Activated CD8-positive, alpha-beta memory T cell treated with anti-CD3 and anti-CD28 coated beads, Interleukin-2, amount 10 ng/mL, durations not matched to agents 7 days and 5 days (primary cell): ENCODE results near the gene RNF224. TPM values are rescaled to one million over a fixed set of nuclear protein-coding genes. Genes with fewer than 3 reads are reported as not detected.

Experiments used
- ATAC-seq: fragments of 150-1000 bp; cut with Tn5 transposase; one replicate; pipeline ENCODE4 v1.10.0; 2021; ENCODE audit warnings: moderate library complexity
- CTCF ChIA-PET: fragments of 350-600 bp; sonication (Branson Sonifier 250); formaldehyde crosslinking; loops from one replicate; lab custom pipeline; 2021; ENCODE audit warnings: antibody characterized with exemption; lab: Charles Lee
- DNase-seq: peaks from one replicate; pipeline ENCODE4 v3.0.0-alpha.2; 2020
- H3K27ac Mint-ChIP-seq: one replicate; pipeline ENCODE4 v1.8.0; 2021; ENCODE audit warnings: mild to moderate bottlenecking, mixed read lengths
- H3K27me3 Mint-ChIP-seq: one replicate; pipeline ENCODE4 v1.8.0; 2021; ENCODE audit warnings: mixed read lengths
- H3K36me3 Mint-ChIP-seq: one replicate; pipeline ENCODE4 v1.8.0; 2021; ENCODE audit warnings: mild to moderate bottlenecking, mixed read lengths
- H3K4me1 Mint-ChIP-seq: one replicate; pipeline ENCODE4 v1.8.0; 2021; ENCODE audit warnings: mixed read lengths
- H3K4me3 Mint-ChIP-seq: one replicate; pipeline ENCODE4 v1.8.0; 2021; ENCODE audit warnings: mild to moderate bottlenecking, moderate library complexity, mixed read lengths
- H3K9me3 Mint-ChIP-seq: one replicate; pipeline ENCODE4 v1.8.0; 2022; ENCODE audit warnings: low read depth, mixed read lengths
- total RNA-seq, 2 experiments: library from RNA; stranded (reverse); gene quantifications; one replicate each; pipeline ENCODE4 v1.2.3, GENCODE V29; 2021

RNF224 gene
- total RNA-seq, 2 experiments from 2014 or later = not detected

DNA sequence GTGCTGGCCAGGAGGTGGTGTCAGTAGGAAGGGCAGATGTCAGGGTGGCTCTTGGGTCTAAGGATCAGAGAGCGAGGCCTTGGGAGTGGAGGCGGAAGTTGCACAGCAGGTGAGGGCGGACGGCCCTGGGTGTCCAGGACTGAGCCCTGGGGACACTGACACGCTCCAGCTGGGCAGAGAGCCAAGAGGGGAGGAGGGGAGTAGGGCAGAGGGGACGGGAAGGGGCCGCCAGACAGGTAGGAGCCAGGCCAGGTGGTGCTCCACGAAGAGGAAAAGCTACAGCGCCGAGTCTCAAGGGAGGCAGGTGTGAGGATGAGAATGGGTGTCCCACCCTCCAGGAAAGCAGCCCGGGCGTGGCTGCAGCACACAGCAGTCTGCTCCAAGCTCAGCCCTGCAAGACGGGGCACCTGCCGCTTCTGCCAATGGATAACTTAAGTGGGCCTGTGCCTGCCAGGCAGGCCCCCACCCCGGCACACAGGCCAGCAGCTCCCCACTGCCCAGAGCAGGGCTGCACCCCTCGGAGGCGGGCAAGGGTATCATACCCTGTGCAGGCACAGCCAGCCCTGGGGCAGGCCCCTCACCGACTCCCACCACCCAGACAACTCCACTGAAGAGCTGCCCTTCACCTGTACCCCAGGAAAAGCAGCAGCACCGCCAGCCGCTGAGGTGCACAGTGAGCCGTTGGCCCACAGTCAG lies 31.6 kb upstream of the RNF224 start:
- Mint-ChIP-seq H3K4me3 (no peak overlapping the region), H3K27me3 (no peaks in the 10 kb centered on the region), H3K9me3 (no peaks in the 10 kb centered on the region), H3K36me3 (no peaks in the 10 kb centered on the region), H3K4me1 (peaks cover 6% of the 10 kb centered on the region), H3K27ac (no peak overlapping the region)
- DNase-seq = no peak
- CTCF ChIA-PET = interaction anchor here (1.8 kb wide), 1 partner anchor 9 kb away, joined by 4 read pairs; the partner anchor contains the start of genes NDOR1 and TMEM203
- ATAC-seq = no peak

DNA sequence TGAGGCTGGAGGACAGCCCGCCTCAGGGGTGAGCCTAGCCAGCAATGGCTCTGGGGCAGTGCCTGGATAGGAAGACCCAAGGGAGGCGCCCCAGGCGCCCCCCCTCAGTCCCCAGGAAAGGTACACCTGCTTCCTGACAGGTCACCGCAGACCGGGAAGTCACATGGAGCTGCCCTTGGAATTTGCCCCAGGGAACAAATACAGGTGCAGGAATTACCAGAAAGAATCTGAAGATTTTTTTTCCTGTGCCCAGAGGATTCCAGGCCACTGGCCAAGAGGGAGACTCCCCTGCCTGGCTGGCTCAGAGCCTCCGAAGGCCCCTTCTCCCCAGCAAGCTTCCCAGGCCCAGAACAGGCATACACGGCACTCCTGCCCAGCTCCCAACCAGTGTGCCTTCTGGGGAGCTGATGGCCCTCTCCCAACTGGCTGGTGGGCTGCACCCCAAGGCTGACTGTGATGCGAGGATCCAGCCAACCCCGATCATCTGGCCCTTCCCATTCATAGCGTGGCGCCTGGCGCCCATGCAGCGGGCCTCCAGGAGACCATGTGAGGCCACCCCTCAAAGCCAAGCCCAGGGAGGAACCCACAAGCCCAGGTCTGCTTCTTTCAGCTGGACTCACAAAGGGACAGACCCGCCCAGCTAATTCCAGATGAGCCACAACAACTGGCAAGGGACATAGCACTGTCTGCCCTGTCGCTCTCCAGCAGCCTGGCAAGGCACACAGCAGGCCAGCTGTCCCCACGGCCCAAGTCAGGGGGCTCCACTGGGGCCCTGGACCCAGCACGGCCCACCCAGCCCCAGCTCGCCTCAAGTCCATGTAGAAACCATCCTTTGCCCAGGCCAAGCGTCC lies 29.0 kb upstream of the RNF224 start:
- Mint-ChIP-seq H3K9me3 (no peaks in the 10 kb centered on the region), H3K4me1 (peaks cover 20% of the 10 kb centered on the region), H3K27me3 (no peaks in the 10 kb centered on the region), H3K36me3 (no peaks in the 10 kb centered on the region), H3K4me3 (no peak overlapping the region), H3K27ac (no peak overlapping the region)
- no peak for DNase-seq
- ATAC-seq = no peak
- CTCF ChIA-PET = interaction anchor here (1.4 to 3.4 kb wide), 3 partner anchors 9 to 83 kb away, joined by 3 to 12 read pairs (median 8); partner anchors contain the start of genes ANAPC2 and SSNA1

DNA sequence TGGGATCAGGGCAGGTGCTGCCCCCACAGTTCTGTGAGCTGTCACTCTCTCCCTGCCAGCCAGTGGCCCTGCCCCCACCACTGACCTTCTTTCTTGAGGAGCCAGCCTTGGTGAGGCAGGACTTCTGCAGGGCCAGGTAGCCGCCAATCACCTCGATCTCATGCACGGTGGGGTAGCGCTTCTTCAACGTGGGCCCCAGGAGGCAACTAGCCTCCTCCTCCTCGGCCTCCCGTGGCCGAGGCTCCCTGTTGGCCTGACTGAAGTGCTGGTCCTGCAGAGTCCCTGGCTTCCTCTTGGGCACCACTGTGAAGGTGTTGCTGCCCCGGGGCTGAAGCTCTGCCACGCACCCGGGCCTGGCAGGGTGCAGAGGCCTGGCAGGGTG lies 28.4 kb upstream of the RNF224 start:
- CTCF ChIA-PET = interaction anchor here (1.4 to 3.4 kb wide), 3 partner anchors 10 to 84 kb away, joined by 3 to 12 read pairs (median 8); partner anchors contain the start of genes ANAPC2 and SSNA1
- Mint-ChIP-seq H3K36me3 (no peaks in the 10 kb centered on the region), H3K4me3 (no peak overlapping the region), H3K27me3 (no peaks in the 10 kb centered on the region), H3K27ac (no peak overlapping the region), H3K9me3 (no peaks in the 10 kb centered on the region), H3K4me1 (peaks cover 22% of the 10 kb centered on the region)
- ATAC-seq (no peak), DNase-seq (no peak)

DNA sequence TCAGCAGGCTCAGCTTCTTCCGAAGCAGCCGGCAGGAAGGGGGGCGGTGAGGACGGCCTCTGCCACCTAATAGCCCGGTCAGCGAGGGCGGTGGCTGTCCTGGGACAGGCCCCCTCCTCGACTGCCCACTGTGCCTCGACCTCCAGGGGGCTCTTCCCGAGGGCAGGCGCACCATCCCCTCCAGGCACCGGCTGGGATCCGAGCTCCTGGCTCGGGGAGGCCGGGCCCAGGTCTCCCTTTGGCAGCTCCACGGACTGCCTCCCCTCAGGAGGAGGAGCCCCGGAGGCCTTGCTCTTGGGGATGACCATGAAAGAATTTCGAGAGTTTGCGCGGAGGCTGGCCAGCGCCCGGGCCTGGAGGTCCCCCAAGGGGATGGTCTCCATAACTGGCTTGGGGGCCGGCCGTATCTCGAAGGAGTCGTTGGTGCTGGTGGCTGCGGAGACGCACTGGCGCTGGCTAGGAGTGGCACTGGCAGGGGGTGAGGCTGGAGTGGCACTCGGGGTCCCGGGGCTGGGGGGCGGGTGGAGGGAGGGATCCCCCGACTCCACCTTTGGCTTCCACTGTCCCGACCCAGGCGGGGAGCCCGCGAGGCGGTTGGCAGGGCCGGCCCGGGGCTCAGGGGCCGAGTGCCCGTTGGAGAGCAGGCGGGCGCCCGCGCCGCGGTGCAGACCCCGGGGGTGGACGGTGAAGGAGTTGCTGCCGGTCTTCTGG lies 27.7 kb upstream of the RNF224 start:
- no peaks in the 10 kb centered on the region for H3K9me3 Mint-ChIP-seq
- peaks cover 28% of the 10 kb centered on the region for H3K4me1 Mint-ChIP-seq
- CTCF ChIA-PET = interaction anchor here (2.5 to 3.4 kb wide), 2 partner anchors 10 to 37 kb away, joined by 8 to 12 read pairs; partner anchors contain the start of genes ANAPC2 and SSNA1
- peaks cover 2% of the 10 kb centered on the region for H3K36me3 Mint-ChIP-seq
- no peak overlapping the region for H3K27ac Mint-ChIP-seq
- peak overlapping the region; percentile 62 for H3K4me3 Mint-ChIP-seq
- DNase-seq (no peak), ATAC-seq (no peak)
- H3K27me3 Mint-ChIP-seq = no peaks in the 10 kb centered on the region

DNA sequence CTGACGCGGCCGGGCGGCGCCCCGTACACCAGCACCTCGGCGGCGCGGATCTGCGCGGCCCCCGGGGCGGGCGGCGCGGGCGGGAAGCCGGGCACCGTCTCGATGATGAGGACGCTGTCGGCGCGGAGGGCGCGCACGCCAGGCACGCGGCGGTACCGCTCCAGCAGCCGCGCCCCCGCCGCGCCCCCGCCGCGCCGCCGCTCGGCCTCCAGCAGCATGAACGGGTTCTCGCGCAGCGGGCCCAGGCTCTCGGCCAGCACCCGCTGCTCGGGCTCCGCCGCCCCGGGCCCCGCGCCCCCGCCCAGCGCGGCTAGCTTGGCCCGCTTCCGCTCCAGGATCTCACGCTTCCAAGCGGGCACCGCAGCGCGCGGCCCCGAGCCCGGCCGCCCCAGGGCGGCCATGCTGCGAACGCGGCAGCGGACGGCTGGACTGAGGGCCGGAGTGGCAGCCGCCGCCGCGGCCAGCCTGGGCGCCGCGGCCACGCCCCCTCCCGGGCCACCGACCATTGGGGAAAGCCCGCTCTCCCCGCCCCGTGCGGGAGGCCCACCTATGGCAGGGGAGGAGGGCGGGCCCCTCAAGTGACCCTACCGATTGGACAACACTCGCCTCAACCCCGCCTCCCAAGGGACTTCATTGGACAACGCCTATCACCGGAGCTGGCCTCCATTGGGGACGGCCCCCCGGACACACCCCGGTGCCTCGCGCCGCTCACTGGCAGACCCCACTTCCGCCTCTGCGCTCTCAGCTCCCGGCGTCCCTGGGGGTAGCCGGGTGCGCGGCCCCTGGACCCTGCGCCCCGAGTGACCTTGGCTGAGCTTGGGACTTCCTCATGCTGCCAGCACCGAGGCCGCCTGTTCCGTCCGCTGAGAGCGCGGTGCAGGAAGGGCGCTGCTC lies 26.7 kb upstream of the RNF224 start, which contains the start of gene TPRN:
Gene TPRN, minus strand, starts transcription at position 431 of the 894 bp plus-strand sequence. Its CDS starts 30 bp downstream, at position 401.
- no peaks in the 10 kb centered on the region for H3K9me3 Mint-ChIP-seq
- peak; percentile 100 for DNase-seq
- H3K4me1 Mint-ChIP-seq = peaks cover 31% of the 10 kb centered on the region
- peak; percentile 95 for ATAC-seq
- peak within 1 kb of the TSS; percentile 85 for H3K4me3 Mint-ChIP-seq
- CTCF ChIA-PET = interaction anchor here (0.6 to 8.1 kb wide), 12 partner anchors 8 to 154 kb away, joined by 3 to 55 read pairs (median 4); partner anchors contain the start of genes ANAPC2, RNF208, SSNA1 and TUBB4B
- peaks cover 3% of the 10 kb centered on the region for H3K36me3 Mint-ChIP-seq
- H3K27me3 Mint-ChIP-seq = no peaks in the 10 kb centered on the region
- peak within 1 kb of the TSS; percentile 83 for H3K27ac Mint-ChIP-seq

DNA sequence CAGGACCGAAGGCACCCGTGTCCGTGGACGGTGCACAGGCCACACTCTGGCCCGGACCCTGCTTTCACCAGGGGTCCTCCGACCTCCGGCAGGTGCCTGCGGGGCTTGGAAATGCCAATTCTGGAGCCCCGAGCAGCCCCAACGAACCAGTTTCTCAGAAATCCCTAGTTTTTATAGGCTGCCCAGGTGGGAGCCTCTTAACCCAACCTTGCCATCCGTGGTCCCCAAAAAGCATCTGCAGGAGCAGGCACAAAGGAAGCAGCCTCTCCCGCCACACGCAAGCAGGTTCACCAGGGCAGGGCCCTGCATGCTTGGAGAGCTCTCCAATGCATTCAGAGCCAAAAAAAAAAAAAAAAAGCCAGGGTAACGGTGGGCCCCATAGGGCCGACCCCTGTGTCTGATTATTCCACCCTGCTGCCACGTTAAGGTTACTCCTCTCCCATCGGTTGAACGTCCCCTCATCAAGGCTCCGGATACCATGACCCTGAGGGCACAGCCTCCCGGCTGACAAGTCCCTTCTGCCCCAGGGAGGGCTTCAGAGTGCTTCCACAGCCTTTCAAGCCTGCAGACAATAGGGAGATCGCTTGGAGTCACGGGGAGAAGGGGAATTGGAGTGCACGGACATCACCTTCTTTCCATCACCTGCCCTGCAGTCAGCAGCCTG lies 26.0 kb upstream of the RNF224 start:
- ATAC-seq = no peak

DNA sequence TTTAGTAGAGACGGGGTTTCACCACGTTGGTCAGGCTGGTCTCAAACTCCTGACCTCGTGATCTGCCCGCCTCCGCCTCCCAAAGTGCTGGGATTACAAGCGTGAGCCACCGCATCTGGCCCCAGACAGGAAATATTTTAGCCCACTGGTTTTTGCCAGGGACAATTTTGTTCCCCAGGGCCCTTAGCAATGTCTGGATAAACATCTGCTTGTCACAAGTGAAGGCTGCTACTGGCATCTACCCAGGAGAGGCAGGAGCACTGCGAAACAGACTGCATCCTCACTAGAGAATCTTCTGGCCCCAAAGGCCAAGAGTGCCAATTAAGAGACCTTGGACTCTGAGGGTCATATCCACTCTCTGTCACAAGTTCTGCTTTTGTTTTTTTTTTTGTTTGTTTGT lies 24.3 kb upstream of the RNF224 start:
- ATAC-seq (no peak), DNase-seq (no peak)
- H3K27ac Mint-ChIP-seq = no peak overlapping the region
- no peak overlapping the region for H3K4me3 Mint-ChIP-seq
- CTCF ChIA-PET = interaction anchor here (1.1 to 8.1 kb wide), 2 partner anchors 14 to 83 kb away, joined by 4 to 55 read pairs; partner anchors contain the start of genes ANAPC2 and SSNA1
- H3K36me3 Mint-ChIP-seq = peaks cover 10% of the 10 kb centered on the region
- H3K27me3 Mint-ChIP-seq = no peaks in the 10 kb centered on the region
- H3K4me1 Mint-ChIP-seq = peaks cover 48% of the 10 kb centered on the region
- no peaks in the 10 kb centered on the region for H3K9me3 Mint-ChIP-seq

More for the DNA sequence above, 26.0 kb upstream of the RNF224 start:
- Mint-ChIP-seq H3K27ac (peak overlapping the region; percentile 83), H3K36me3 (peaks cover 3% of the 10 kb centered on the region), H3K4me3 (peak overlapping the region; percentile 85), H3K4me1 (peaks cover 35% of the 10 kb centered on the region), H3K9me3 (no peaks in the 10 kb centered on the region), H3K27me3 (no peaks in the 10 kb centered on the region)
- no peak for DNase-seq
- CTCF ChIA-PET = interaction anchor here (0.6 to 8.1 kb wide), 12 partner anchors 9 to 155 kb away, joined by 3 to 55 read pairs (median 4); partner anchors contain the start of genes ANAPC2, RNF208, SSNA1 and TUBB4B

DNA sequence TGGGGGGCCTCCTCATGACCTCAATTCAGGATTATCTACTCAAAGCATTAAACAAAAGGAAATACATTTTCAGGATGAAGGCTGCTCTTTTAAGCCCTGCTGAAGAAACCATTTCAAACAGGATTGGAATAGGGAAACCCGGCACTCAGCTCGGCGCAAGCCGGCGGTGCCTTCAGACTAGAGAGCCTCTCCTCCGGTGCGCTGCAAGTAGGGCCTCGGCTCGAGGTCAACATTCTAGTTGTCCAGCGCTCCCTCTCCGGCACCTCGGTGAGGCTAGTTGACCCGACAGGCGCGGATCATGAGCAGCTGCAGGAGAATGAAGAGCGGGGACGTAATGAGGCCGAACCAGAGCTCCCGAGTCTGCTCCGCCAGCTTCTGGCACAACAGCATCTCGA lies 22.6 kb upstream of the RNF224 start:
- DNase-seq (no peak), ATAC-seq (no peak)
- Mint-ChIP-seq H3K27ac (peak overlapping the region; percentile 94), H3K9me3 (no peaks in the 10 kb centered on the region), H3K27me3 (no peaks in the 10 kb centered on the region), H3K36me3 (peaks cover 14% of the 10 kb centered on the region), H3K4me1 (peaks cover 44% of the 10 kb centered on the region), H3K4me3 (peak overlapping the region; percentile 96)
- CTCF ChIA-PET = interaction anchor here (0.8 to 8.1 kb wide), 9 partner anchors 9 to 77 kb away, joined by 3 to 55 read pairs (median 7); partner anchors contain the start of genes ANAPC2, RNF224, SSNA1 and TUBB4B

DNA sequence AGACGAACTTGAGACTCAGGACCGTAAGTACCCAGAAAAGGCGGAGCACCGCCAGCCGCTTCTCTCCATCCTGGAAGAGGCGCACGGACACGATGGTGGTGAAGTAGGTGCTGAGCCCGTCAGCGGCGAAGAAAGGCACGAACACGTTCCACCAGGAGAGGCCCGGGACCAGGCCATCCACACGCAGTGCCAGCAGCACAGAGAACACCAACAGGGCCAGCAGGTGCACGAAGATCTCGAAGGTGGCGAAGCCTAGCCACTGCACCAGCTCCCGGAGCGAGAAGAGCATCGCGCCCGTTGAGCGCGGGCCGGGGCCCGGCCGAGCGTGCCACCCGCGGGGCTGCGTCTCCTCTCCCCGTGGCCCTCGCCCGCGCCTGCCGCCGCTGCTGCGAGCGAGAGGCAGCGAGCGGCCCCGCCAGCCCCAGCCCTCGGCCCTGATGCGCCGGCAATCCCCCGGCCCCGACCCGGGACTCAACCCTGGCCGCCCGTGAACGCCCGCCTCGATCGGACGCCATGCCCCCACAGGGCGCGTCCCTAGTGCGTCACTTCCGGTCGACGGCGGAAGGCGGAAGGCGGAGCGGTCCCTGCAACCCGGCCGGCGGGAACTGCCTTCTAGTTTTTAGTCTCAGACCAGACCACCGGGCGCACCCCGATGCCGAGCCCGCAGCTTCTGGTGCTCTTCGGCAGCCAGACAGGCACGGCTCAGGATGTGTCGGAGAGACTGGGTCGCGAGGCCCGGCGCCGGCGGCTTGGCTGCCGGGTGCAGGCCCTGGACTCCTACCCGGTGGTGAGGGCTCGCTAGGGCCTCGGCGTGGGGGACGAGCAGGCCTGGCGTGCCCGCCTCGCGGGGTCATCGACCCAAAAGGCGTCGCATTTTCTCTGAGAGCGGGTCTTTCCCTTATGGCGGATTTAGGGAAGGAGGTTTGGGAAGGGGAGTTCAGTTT lies 21.9 kb upstream of the RNF224 start, which contains the start of the genes NDOR1 and TMEM203:
Gene NDOR1, plus strand, starts transcription at position 575 of the 944 bp plus-strand sequence. Its CDS starts 78 bp downstream, at position 653.
Gene TMEM203, minus strand, starts transcription at position 523 of the 944 bp plus-strand sequence. Its CDS starts 234 bp downstream, at position 289.
- peak; percentile 67 for ATAC-seq
- Mint-ChIP-seq H3K4me3 (peak within 1 kb of the TSS; percentile 96), H3K9me3 (no peaks in the 10 kb centered on the region), H3K36me3 (peaks cover 16% of the 10 kb centered on the region), H3K4me1 (peaks cover 44% of the 10 kb centered on the region), H3K27ac (peak within 1 kb of the TSS; percentile 94), H3K27me3 (no peaks in the 10 kb centered on the region)
- CTCF ChIA-PET = interaction anchor here (0.8 to 8.1 kb wide), 10 partner anchors 10 to 78 kb away, joined by 3 to 55 read pairs (median 6); partner anchors contain the start of genes ANAPC2, RNF224, SSNA1 and TUBB4B
- peak; percentile 96 for DNase-seq

DNA sequence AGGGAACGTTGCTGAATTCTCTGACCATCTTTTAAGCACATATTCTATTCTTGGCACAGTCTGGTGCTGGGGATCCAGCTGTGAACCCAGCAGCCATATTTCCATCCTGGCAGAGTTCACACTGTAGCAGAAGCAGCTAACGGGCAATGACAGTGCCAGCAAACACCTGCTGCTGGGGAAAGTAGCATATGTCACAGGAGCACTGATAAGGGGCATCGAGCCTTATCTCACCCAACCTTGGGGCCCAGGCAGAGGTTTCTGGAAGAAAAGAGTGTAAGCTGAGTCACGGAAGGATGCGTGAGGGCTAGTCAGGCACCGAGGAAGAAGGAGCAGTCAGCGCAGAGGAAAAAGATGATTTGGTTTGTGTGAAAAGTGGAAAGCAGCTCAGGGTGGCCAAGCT lies 20.7 kb upstream of the RNF224 start:
- DNase-seq = no peak
- H3K9me3 Mint-ChIP-seq = no peaks in the 10 kb centered on the region
- CTCF ChIA-PET = interaction anchor here (1.0 to 8.1 kb wide), 5 partner anchors 16 to 34 kb away, joined by 4 to 55 read pairs (median 7); partner anchors contain the start of genes ANAPC2, RNF224, SSNA1 and TUBB4B
- peaks cover 38% of the 10 kb centered on the region for H3K4me1 Mint-ChIP-seq
- peak overlapping the region; percentile 94 for H3K27ac Mint-ChIP-seq
- H3K4me3 Mint-ChIP-seq = peak overlapping the region; percentile 96
- peaks cover 17% of the 10 kb centered on the region for H3K36me3 Mint-ChIP-seq
- no peak for ATAC-seq
- no peaks in the 10 kb centered on the region for H3K27me3 Mint-ChIP-seq
